ENCODE results near the gene RPL14.

DNA sequence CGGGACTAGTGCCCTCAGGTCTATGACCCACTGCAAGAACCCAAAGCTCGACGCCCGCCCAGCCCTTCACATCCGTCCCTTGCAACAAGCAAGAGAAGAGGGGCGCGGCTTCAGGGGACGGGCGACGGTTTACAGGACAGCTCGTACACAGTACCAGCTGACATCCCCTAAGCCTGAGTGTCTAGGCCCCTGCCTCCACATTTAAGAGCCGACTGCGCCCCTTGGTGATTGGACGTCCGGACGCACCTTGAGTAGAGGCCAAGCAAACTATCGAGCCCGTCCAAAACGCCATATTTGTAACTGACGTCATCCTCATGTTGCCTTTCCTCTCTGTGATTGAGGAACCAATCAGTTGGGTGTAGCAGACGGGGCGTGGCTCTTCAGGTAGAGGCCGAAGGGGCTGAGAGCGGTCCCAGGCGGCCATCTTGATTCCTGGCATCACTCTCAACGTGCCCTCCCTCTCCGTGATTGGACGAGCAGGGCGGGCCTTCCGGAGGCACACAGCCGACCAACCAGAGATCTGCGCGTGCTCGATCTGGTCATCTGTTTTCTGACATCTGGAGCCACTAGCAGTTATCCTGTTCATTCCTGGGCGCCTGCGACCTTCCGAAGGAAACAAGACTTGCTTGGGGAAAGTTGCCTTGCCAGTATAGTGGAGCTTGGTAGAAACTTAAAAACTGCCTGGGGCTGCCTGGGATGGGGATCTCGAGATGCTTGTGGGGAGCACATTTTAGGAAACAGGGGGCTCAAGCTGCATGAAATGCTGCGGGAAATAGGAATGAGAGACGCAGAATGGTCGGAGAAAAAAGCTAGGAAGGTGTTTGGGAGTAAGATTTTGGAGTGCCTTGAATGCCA is 4.0 kb upstream of the RPL14 start:
- TF ChIP-seq POLR2A (IDR thresholded peaks at IDR 0.05), result peak; percentile 31 to 39
- TF ChIP-seq, protein P1, sequence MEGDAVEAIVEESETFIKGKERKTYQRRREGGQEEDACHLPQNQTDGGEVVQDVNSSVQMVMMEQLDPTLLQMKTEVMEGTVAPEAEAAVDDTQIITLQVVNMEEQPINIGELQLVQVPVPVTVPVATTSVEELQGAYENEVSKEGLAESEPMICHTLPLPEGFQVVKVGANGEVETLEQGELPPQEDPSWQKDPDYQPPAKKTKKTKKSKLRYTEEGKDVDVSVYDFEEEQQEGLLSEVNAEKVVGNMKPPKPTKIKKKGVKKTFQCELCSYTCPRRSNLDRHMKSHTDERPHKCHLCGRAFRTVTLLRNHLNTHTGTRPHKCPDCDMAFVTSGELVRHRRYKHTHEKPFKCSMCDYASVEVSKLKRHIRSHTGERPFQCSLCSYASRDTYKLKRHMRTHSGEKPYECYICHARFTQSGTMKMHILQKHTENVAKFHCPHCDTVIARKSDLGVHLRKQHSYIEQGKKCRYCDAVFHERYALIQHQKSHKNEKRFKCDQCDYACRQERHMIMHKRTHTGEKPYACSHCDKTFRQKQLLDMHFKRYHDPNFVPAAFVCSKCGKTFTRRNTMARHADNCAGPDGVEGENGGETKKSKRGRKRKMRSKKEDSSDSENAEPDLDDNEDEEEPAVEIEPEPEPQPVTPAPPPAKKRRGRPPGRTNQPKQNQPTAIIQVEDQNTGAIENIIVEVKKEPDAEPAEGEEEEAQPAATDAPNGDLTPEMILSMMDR (IDR thresholded peaks at IDR 0.05), result peak in 1 of 4 experiments; percentile 8

Data from uterus (tissue), 2 donors.